ENCODE results near the gene OR2L2. TPM values are rescaled to one million over a fixed set of nuclear protein-coding genes. Genes with fewer than 3 reads are reported as not detected.

OR2L2 gene
- polyA plus RNA-seq, 2 of the 4 experiments (the other 2 are of a cell fraction) = not detected

GRCh38 chr1:248013229-248013710 lies 16.6 kb upstream of the OR2L2 start, which contains the start of gene OR2L5:
OR2L5 (plus strand) TSS chr1:248013660; CDS start chr1:248021948, 8,288 bp downstream.
- no peak for DNase-seq (ENCODE audit: low read depth in 1 of 2, low spot score in 1 of 2)
- TF ChIP-seq, protein P1, sequence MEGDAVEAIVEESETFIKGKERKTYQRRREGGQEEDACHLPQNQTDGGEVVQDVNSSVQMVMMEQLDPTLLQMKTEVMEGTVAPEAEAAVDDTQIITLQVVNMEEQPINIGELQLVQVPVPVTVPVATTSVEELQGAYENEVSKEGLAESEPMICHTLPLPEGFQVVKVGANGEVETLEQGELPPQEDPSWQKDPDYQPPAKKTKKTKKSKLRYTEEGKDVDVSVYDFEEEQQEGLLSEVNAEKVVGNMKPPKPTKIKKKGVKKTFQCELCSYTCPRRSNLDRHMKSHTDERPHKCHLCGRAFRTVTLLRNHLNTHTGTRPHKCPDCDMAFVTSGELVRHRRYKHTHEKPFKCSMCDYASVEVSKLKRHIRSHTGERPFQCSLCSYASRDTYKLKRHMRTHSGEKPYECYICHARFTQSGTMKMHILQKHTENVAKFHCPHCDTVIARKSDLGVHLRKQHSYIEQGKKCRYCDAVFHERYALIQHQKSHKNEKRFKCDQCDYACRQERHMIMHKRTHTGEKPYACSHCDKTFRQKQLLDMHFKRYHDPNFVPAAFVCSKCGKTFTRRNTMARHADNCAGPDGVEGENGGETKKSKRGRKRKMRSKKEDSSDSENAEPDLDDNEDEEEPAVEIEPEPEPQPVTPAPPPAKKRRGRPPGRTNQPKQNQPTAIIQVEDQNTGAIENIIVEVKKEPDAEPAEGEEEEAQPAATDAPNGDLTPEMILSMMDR (IDR thresholded peaks at IDR 0.05) = no peak
- TF ChIP-seq HOXB5 (CRISPR knock-in tag; IDR thresholded peaks at IDR 0.05) (no peak), RARB (CRISPR knock-in tag; IDR thresholded peaks at IDR 0.05) (no peak), MAZ (IDR thresholded peaks at IDR 0.05; ENCODE audit: borderline replicate concordance, low read depth, low read length) (no peak), MYC (IDR thresholded peaks at IDR 0.05; ENCODE audit: borderline replicate concordance, low read length) (no peak), HDAC2 (IDR thresholded peaks at IDR 0.05) (no peak), ELK1 (IDR thresholded peaks at IDR 0.05; ENCODE audit: low read depth, low read length) (no peak), TP53 (CRISPR knock-in tag; IDR thresholded peaks at IDR 0.05) (no peak), KDM1A (IDR thresholded peaks at IDR 0.05; ENCODE audit: low read depth) (no peak), PBX3 (IDR thresholded peaks at IDR 0.05) (no peak), POLR2A (IDR thresholded peaks at IDR 0.05; ENCODE audit: low read length) (no peak), ZC3H11A (IDR thresholded peaks at IDR 0.05) (no peak), SMC3 (IDR thresholded peaks at IDR 0.05) (no peak)
- TF ChIP-seq, protein P2, sequence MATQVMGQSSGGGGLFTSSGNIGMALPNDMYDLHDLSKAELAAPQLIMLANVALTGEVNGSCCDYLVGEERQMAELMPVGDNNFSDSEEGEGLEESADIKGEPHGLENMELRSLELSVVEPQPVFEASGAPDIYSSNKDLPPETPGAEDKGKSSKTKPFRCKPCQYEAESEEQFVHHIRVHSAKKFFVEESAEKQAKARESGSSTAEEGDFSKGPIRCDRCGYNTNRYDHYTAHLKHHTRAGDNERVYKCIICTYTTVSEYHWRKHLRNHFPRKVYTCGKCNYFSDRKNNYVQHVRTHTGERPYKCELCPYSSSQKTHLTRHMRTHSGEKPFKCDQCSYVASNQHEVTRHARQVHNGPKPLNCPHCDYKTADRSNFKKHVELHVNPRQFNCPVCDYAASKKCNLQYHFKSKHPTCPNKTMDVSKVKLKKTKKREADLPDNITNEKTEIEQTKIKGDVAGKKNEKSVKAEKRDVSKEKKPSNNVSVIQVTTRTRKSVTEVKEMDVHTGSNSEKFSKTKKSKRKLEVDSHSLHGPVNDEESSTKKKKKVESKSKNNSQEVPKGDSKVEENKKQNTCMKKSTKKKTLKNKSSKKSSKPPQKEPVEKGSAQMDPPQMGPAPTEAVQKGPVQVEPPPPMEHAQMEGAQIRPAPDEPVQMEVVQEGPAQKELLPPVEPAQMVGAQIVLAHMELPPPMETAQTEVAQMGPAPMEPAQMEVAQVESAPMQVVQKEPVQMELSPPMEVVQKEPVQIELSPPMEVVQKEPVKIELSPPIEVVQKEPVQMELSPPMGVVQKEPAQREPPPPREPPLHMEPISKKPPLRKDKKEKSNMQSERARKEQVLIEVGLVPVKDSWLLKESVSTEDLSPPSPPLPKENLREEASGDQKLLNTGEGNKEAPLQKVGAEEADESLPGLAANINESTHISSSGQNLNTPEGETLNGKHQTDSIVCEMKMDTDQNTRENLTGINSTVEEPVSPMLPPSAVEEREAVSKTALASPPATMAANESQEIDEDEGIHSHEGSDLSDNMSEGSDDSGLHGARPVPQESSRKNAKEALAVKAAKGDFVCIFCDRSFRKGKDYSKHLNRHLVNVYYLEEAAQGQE (IDR thresholded peaks at IDR 0.05) = no peak
- Histone ChIP-seq H3K4me3 (no peak within 1 kb of the TSS), H3K9me3 (no peaks in the 10 kb centered on the region), H3K4me1 (no peaks in the 10 kb centered on the region), H3K27ac (no peak within 1 kb of the TSS), H3K4me2 (no peak within 1 kb of the TSS)
- no peak for ATAC-seq
- WGBS (ENCODE audit: missing lambda C conversion rate) = 7% methylated on average over 2 of the region's 2 CpGs
- FAIRE-seq = no peak
- POLR2A ChIA-PET = no interaction called here
- CTCF ChIA-PET = no interaction called here

GRCh38 chr1:248015803-248016202 lies 14.1 kb upstream of the OR2L2 start:
- Histone ChIP-seq H3K9me3 (no peaks in the 10 kb centered on the region; the same call in 2 of the 3 replicates), H3K4me1 (no peaks in the 10 kb centered on the region), H3K4me3 (no peak overlapping the region), H3K27ac (no peak overlapping the region), H3K4me2 (no peak overlapping the region)
- CTCF ChIA-PET = no interaction called here
- TF ChIP-seq ZC3H11A (IDR thresholded peaks at IDR 0.05) = no peak
- no peak for TF ChIP-seq CHD4 (IDR thresholded peaks at IDR 0.05; ENCODE audit: borderline replicate concordance)
- no peak for TF ChIP-seq EHF (CRISPR knock-in tag; IDR thresholded peaks at IDR 0.05)
- no peak for TF ChIP-seq FOXS1 (CRISPR knock-in tag; IDR thresholded peaks at IDR 0.05)
- TF ChIP-seq FOSB (CRISPR knock-in tag; IDR thresholded peaks at IDR 0.05) = no peak
- TF ChIP-seq JUNB (IDR thresholded peaks at IDR 0.05) = no peak
- TF ChIP-seq HDAC2 (IDR thresholded peaks at IDR 0.05) = no peak
- TF ChIP-seq PBX3 (IDR thresholded peaks at IDR 0.05) = no peak
- TF ChIP-seq PHF8 (IDR thresholded peaks at IDR 0.05; ENCODE audit: borderline replicate concordance, low read depth) = no peak
- TF ChIP-seq MAZ (IDR thresholded peaks at IDR 0.05; ENCODE audit: borderline replicate concordance, low read depth, low read length) = no peak
- TF ChIP-seq, protein P2 (IDR thresholded peaks at IDR 0.05) = no peak
- no peak for TF ChIP-seq EP300 (IDR thresholded peaks at IDR 0.05)
- no peak for TF ChIP-seq MYC (IDR thresholded peaks at IDR 0.05; ENCODE audit: borderline replicate concordance, low read length)
- no peak for TF ChIP-seq NR3C1 (IDR thresholded peaks at IDR 0.05)
- TF ChIP-seq SMC3 (IDR thresholded peaks at IDR 0.05) = no peak
- WGBS (ENCODE audit: missing lambda C conversion rate) = 0% methylated on average over 1 of the region's 1 CpG
- DNase-seq (ENCODE audit: low read depth in 1 of 2, low spot score in 1 of 2) (no peak), FAIRE-seq (no peak), ATAC-seq (no peak)
- POLR2A ChIA-PET = no interaction called here

Data from A549 (cell line).